Measurements from ENCODE around the gene NUTM2E.
"Not testable (repeated sequence)": the region's sequence is repeated elsewhere in the genome, so short reads cannot be mapped to it uniquely, and the experiment has no call there.

Gene NUTM2E

GRCh38 chr10:79866903-79867551 is 40.5 kb downstream of the NUTM2E start:
- DNase-seq: not testable (repeated sequence)

- not testable (repeated sequence) for DNase-seq
Observed at GRCh38 chr10:79868023-79868422, 41.5 kb downstream of the NUTM2E start.

- not testable (repeated sequence) for DNase-seq
Observed at GRCh38 chr10:79869439-79870097, 43.0 kb downstream of the NUTM2E start.

GRCh38 chr10:79871729-79872128 is 45.2 kb downstream of the NUTM2E start:
- not testable (repeated sequence) for DNase-seq

Data from activated T-cell treated with anti-CD3 and anti-CD28 coated beads for 4 hours (primary cell).